H1 (cell line): ENCODE measurements around the gene CXXC5.

Experiments used
- CTCF ChIP-seq, 3 experiments: IDR thresholded peaks; 1 replicate in 2 of 3; 2 replicates in 1 of 3; pipeline versions ENCODE4 v1.5.1 to v1.6.1; 2011; ENCODE audit warnings: low read length in 3 of 3, mild to moderate bottlenecking in 3 of 3, inconsistent platforms in 2 of 3, low read depth in 1 of 3, moderate library complexity in 1 of 3; ENCODE audit not compliant: insufficient read depth in 1 of 3; ENCODE audit errors: control extremely low read depth in 1 of 3
- GABPA ChIP-seq: IDR thresholded peaks from 2 replicates; pipeline ENCODE4 v1.6.1; 2011; ENCODE audit warnings: mild to moderate bottlenecking, low read length, moderate library complexity, borderline replicate concordance; ENCODE audit not compliant: insufficient read depth
- SIN3A ChIP-seq, 2 experiments: IDR thresholded peaks in 1 of 2; conservative IDR thresholded peaks in 1 of 2; 2 replicates each; pipeline ENCODE4 v1.6.1; 2011 to 2012; ENCODE audit warnings: low read length in 2 of 2, improper control_type of control experiment in 1 of 2, low read depth in 1 of 2, mild to moderate bottlenecking in 1 of 2

GRCh38 chr5:139667001-139667729, 19.0 kb downstream of the CXXC5 start:
- TF ChIP-seq GABPA (no peak), CTCF (IDR thresholded peaks at IDR 0.05; ENCODE audit: control extremely low read depth in 1 of 3, insufficient read depth in 1 of 3, low read depth in 1 of 3, low read length in 3 of 3) (no peak), SIN3A (conservative IDR thresholded peaks at IDR 0.05 in 1 of 2, IDR thresholded peaks at IDR 0.05 in 1 of 2; ENCODE audit: low read depth in 1 of 2, low read length in 2 of 2) (no peak)
